ENCODE data around the gene ZNF536. TPM values are rescaled to one million over a fixed set of nuclear protein-coding genes. Genes with fewer than 3 reads are reported as not detected.

Gene ZNF536
- total RNA-seq, 1 experiment from 2014 or later, result 0.35 TPM

DNA sequence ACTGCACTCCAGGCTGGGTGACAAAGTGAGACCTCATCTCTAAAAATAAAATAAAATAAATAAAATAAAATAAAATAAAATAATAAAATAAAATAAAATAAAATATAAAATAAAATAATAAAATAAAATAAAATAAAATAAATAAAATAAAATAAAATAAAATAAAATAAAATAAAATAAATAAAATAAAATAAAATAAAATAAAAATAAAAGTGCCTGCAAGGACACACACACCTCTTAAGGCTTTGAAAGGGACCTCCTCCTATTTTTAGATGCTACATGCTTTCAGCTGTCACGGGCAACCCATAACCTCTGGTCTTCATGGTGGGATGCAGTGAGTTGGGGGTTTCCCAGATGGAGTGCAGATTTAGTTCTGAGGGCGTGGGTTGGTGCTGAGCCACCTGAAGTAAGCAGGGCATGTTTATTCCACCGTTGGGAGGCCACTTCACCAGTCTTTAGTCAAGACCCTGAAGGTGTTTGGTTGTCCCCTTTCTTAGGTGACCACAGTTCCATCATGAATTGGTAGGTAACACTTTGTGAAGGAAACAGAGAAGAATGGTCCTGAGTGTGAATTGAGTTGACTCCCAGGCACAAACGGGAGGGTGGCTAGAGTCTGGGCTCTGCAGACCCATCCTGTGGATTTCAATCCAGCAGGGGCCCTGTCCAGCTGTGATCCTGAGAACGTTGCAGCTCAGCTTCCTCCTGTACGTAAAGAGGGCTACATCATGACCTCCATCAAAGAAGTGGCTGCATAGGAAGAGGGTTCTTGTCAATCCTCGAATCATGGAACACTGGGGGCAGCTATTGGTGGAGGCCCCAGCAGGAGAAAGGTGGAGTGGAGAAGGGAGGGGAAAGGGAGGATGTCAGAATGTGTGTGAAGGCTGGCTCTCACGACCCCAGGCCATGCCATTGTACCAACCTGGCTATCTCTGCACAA is 234.2 kb downstream of the ZNF536 start:
- no peak overlapping the region for H3K27ac Mint-ChIP-seq
- no peaks in the 10 kb centered on the region for H3K27me3 Mint-ChIP-seq (ENCODE audit: low read depth)
- no peaks in the 10 kb centered on the region for H3K4me1 Mint-ChIP-seq
- H3K36me3 Mint-ChIP-seq, result no peaks in the 10 kb centered on the region
- CTCF ChIA-PET, result no interaction called here
- H3K9me3 Mint-ChIP-seq, result peaks cover 4% of the 10 kb centered on the region
- DNase-seq (ENCODE audit: low spot score) (no peak), ATAC-seq (no peak)
- POLR2A ChIA-PET, result no interaction called here
- TF ChIP-seq HMGA2 (CRISPR knock-in tag; IDR thresholded peaks at IDR 0.05) (peak; percentile 98), ZNF671 (CRISPR knock-in tag; IDR thresholded peaks at IDR 0.05) (no peak), SMAD3 (CRISPR knock-in tag; IDR thresholded peaks at IDR 0.05; ENCODE audit: borderline replicate concordance) (no peak)
- TF ChIP-seq, protein P1, sequence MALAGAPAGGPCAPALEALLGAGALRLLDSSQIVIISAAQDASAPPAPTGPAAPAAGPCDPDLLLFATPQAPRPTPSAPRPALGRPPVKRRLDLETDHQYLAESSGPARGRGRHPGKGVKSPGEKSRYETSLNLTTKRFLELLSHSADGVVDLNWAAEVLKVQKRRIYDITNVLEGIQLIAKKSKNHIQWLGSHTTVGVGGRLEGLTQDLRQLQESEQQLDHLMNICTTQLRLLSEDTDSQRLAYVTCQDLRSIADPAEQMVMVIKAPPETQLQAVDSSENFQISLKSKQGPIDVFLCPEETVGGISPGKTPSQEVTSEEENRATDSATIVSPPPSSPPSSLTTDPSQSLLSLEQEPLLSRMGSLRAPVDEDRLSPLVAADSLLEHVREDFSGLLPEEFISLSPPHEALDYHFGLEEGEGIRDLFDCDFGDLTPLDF (CRISPR knock-in tag; IDR thresholded peaks at IDR 0.05), result no peak
- H3K4me3 Mint-ChIP-seq, result no peak overlapping the region
